Muscle layer of duodenum (tissue), 2 donors: ENCODE results near the gene GRIN1.
A peak's percentile ranks its signal among the peaks of the same experiment; 100 is the strongest.

ENCODE experiments used
- H3K27ac ChIP-seq: one replicate; pipeline ENCODE4 v1.7.0; 2013; ENCODE audit warnings: mild to moderate bottlenecking, low read length
- H3K27me3 ChIP-seq: one replicate; pipeline ENCODE4 v1.7.0; 2013; ENCODE audit warnings: low read depth, mild to moderate bottlenecking, control low read depth, low read length
- H3K36me3 ChIP-seq, 2 donors: one replicate each; pipeline ENCODE4 v1.7.0; 2013; ENCODE audit warnings: low read length in 2 of 2, control low read depth in 1 of 2, mild to moderate bottlenecking in 1 of 2; ENCODE audit not compliant: insufficient read depth in 2 of 2, control insufficient read depth in 1 of 2
- H3K4me1 ChIP-seq, 2 donors: one replicate each; pipeline ENCODE4 v1.7.0; 2013; ENCODE audit warnings: low read length in 2 of 2, mild to moderate bottlenecking in 2 of 2, control low read depth in 1 of 2, moderate library complexity in 1 of 2; ENCODE audit not compliant: insufficient read depth in 2 of 2, control insufficient read depth in 1 of 2
- H3K4me3 ChIP-seq, 2 donors: one replicate each; pipeline ENCODE4 v1.7.0; 2013; ENCODE audit warnings: low read length in 2 of 2, low read depth in 1 of 2, mild to moderate bottlenecking in 1 of 2
- H3K9me3 ChIP-seq, 2 donors: one replicate each; pipeline ENCODE4 v1.7.0; 2013; ENCODE audit warnings: low read length in 2 of 2, control low read depth in 1 of 2, mild to moderate bottlenecking in 1 of 2; ENCODE audit not compliant: control insufficient read depth in 1 of 2
- donor health status: healthy.

The GRIN1 gene

GRCh38 chr9:137147091-137147792 lies 8.3 kb downstream of the GRIN1 start:
- Histone ChIP-seq H3K4me1 (no peaks in the 10 kb centered on the region), H3K27me3 (peaks cover 1% of the 10 kb centered on the region), H3K27ac (no peak overlapping the region), H3K4me3 (no peak overlapping the region), H3K36me3 (no peaks in the 10 kb centered on the region), H3K9me3 (no peaks in the 10 kb centered on the region)

- no peaks in the 10 kb centered on the region for H3K9me3 ChIP-seq
- H3K36me3 ChIP-seq, result no peaks in the 10 kb centered on the region
- H3K27ac ChIP-seq, result no peak overlapping the region
- no peaks in the 10 kb centered on the region for H3K27me3 ChIP-seq
- no peaks in the 10 kb centered on the region for H3K4me1 ChIP-seq
- H3K4me3 ChIP-seq, result no peak overlapping the region
Measured at GRCh38 chr9:137147793-137148160, 8.8 kb downstream of the GRIN1 start.

GRCh38 chr9:137148242-137148641 lies 9.3 kb downstream of the GRIN1 start:
- Histone ChIP-seq H3K4me3 (no peak overlapping the region), H3K36me3 (no peaks in the 10 kb centered on the region), H3K27me3 (no peaks in the 10 kb centered on the region), H3K27ac (no peak overlapping the region), H3K4me1 (no peaks in the 10 kb centered on the region), H3K9me3 (no peaks in the 10 kb centered on the region)

- Histone ChIP-seq H3K27me3 (no peaks in the 10 kb centered on the region), H3K36me3 (no peaks in the 10 kb centered on the region)
Measured at GRCh38 chr9:137148661-137149060, 9.7 kb downstream of the GRIN1 start.

GRCh38 chr9:137149363-137149762 lies 10.4 kb downstream of the GRIN1 start:
- no peak overlapping the region for H3K4me3 ChIP-seq
- no peaks in the 10 kb centered on the region for H3K4me1 ChIP-seq
- no peaks in the 10 kb centered on the region for H3K36me3 ChIP-seq
- H3K27me3 ChIP-seq, result no peaks in the 10 kb centered on the region
- no peaks in the 10 kb centered on the region for H3K9me3 ChIP-seq
- no peak overlapping the region for H3K27ac ChIP-seq

More at GRCh38 chr9:137148661-137149060, 9.7 kb downstream of the GRIN1 start:
- H3K4me1 ChIP-seq, result no peaks in the 10 kb centered on the region
- H3K4me3 ChIP-seq, result no peak overlapping the region
- no peak overlapping the region for H3K27ac ChIP-seq
- no peaks in the 10 kb centered on the region for H3K9me3 ChIP-seq

GRCh38 chr9:137149942-137150616 lies 11.1 kb downstream of the GRIN1 start:
- Histone ChIP-seq H3K4me3 (no peak overlapping the region), H3K9me3 (no peaks in the 10 kb centered on the region), H3K36me3 (no peaks in the 10 kb centered on the region), H3K4me1 (no peaks in the 10 kb centered on the region), H3K27ac (no peak overlapping the region), H3K27me3 (no peaks in the 10 kb centered on the region)

GRCh38 chr9:137150617-137151457 lies 11.9 kb downstream of the GRIN1 start:
- H3K36me3 ChIP-seq, result no peaks in the 10 kb centered on the region
- no peak overlapping the region for H3K4me3 ChIP-seq
- no peak overlapping the region for H3K27ac ChIP-seq
- no peaks in the 10 kb centered on the region for H3K9me3 ChIP-seq
- H3K27me3 ChIP-seq, result peaks cover 1% of the 10 kb centered on the region
- H3K4me1 ChIP-seq, result no peaks in the 10 kb centered on the region

- Histone ChIP-seq H3K27me3 (peaks cover 18% of the 10 kb centered on the region), H3K4me1 (peaks cover 0 to 12% of the 10 kb centered on the region in 2 donors), H3K27ac (no peak overlapping the region), H3K36me3 (no peaks in the 10 kb centered on the region), H3K9me3 (no peaks in the 10 kb centered on the region), H3K4me3 (no peak overlapping the region)
Measured at GRCh38 chr9:137152844-137153405, 14.0 kb downstream of the GRIN1 start.

GRCh38 chr9:137156567-137157375 lies 17.8 kb downstream of the GRIN1 start:
- Histone ChIP-seq H3K36me3 (no peaks in the 10 kb centered on the region), H3K27ac (no peak overlapping the region), H3K9me3 (no peaks in the 10 kb centered on the region), H3K4me1 (peaks cover 0 to 18% of the 10 kb centered on the region in 2 donors), H3K4me3 (peak overlapping the region in 1 of 2 donors; percentile 28), H3K27me3 (peaks cover 38% of the 10 kb centered on the region)

- H3K27me3 ChIP-seq, result peaks cover 43% of the 10 kb centered on the region
- no peak overlapping the region for H3K27ac ChIP-seq
- peaks cover 0 to 28% of the 10 kb centered on the region in 2 donors for H3K4me1 ChIP-seq
- H3K4me3 ChIP-seq, result no peak overlapping the region
- H3K36me3 ChIP-seq, result no peaks in the 10 kb centered on the region
- no peaks in the 10 kb centered on the region for H3K9me3 ChIP-seq
Measured at GRCh38 chr9:137157618-137158415, 18.9 kb downstream of the GRIN1 start.
